Pancreas (tissue), 10 donors: Measurements from ENCODE around the gene TMEM184A. TPM values are rescaled to one million over a fixed set of nuclear protein-coding genes. Genes with fewer than 3 reads are reported as not detected.
A peak's percentile ranks its signal among the peaks of the same experiment; 100 is the strongest.

ENCODE experiments used
- ATAC-seq, 4 donors: fragments of 200-7000 bp; cut with Tn5 transposase; one replicate each; pipeline versions ENCODE4 v1.8.0 to v1.9.1; 2020; ENCODE audit warnings: mild to moderate bottlenecking in 4 of 4, moderate library complexity in 4 of 4
- DNase-seq, 6 donors: peaks; one replicate each; pipeline ENCODE4 v3.0.0-alpha.2; 2020
- FAIRE-seq: peaks from 2 replicates; lab custom pipeline; 2012; peaks lifted over from hg19 to GRCh38; lab: Jason Lieb, UNC
- H3K27ac ChIP-seq, 4 donors: fragments of 200-600 bp; sonication (generic); 1 replicate in 3 of 4; 2 replicates in 1 of 4; pipeline versions ENCODE4 v1.5.0 to v1.8.0; 2020
- H3K27me3 ChIP-seq, 4 donors: fragments of 200-600 bp; one replicate each; pipeline ENCODE4 v1.8.0; 2021
- H3K36me3 ChIP-seq, 3 donors: fragments of 200-600 bp; sonication (generic) in 1 of 3; one replicate each; pipeline versions ENCODE4 v1.5.0 to v1.8.0; 2020 to 2021
- H3K4me1 ChIP-seq, 3 donors: fragments of 200-600 bp; one replicate each; pipeline ENCODE4 v1.8.0; 2021
- H3K4me3 ChIP-seq, 4 donors: fragments of 200-600 bp; sonication (generic) in 2 of 4; one replicate each; pipeline versions ENCODE4 v1.5.0 to v1.8.0; 2020 to 2021
- H3K9me3 ChIP-seq, 4 donors: fragments of 200-600 bp; one replicate each; pipeline ENCODE4 v1.8.0; 2021
- CTCF ChIP-seq, 4 donors: fragments of 200-600 bp; sonication (generic) in 3 of 4; IDR thresholded peaks; one replicate each; pipeline versions ENCODE4 v1.5.0 to v1.8.0; 2021; ENCODE audit warnings: antibody characterized with exemption in 4 of 4
- WGBS, 2 donors: extraction: QIAGEN DNeasy Blood & Tissue Kit; methylation state at CpG; one replicate each; pipeline ENCODE4 v1.1.7; 2013; 5-methylcytosine and 5-hydroxymethylcytosine counted together
- intact Hi-C, 3 donors: fragments of 100-400 bp; cut with DNase I; formaldehyde crosslinking; loops; one replicate each; pipeline versions ENCODE4 v1.11.1 to v1.14.2; 2022
- polyA plus RNA-seq, 2 donors: library from polyadenylated mRNA; stranded (reverse); fragments of 200-250 nt; gene quantifications; one replicate each; pipeline ENCODE4 v1.2.3, GENCODE V29; 2013
- total RNA-seq, 6 donors: library from RNA; stranded (reverse); fragmentation: NEBNext Ultra II Directional in 4 of 6; extraction: Animal tissue kit (Norgen Biotek cat#: 25700) in 4 of 6; gene quantifications; one replicate each; pipeline versions ENCODE4 v1.2.1 to v1.2.4, GENCODE V29; 2021 to 2023
- donor health status: healthy with polysubstance abuse.
- donor health status: DM: no; HTN: no; CAD: no; lungs with moderate emphysema.
- donor health status: DM: no; HTN: no; CAD: no.
- donor health status: control.
- donor health status: control.
- donor health status: Bipolar disorder and iron deficiency.
- donor health status: DM: yes; HTN: yes; CAD: no.
- donor health status: DM: no; HTN: no; CAD: no.
- donor health status: DM: no; HTN: no; CAD: no.
- donor health status: DM: yes; HTN: yes; CAD: no.

TMEM184A gene
- total and polyA plus RNA-seq, 8 donors, result 15.2 to 58.9 (median 25.4) TPM

GRCh38 chr7:1575809-1576208 lies 19.8 kb upstream of the TMEM184A start:
- TF ChIP-seq CTCF (IDR thresholded peaks at IDR 0.05), result no peak
- Histone ChIP-seq H3K27ac (no peak overlapping the region), H3K36me3 (no peaks in the 10 kb centered on the region), H3K27me3 (no peaks in the 10 kb centered on the region), H3K4me1 (peaks cover 4 to 13% (median 7%) of the 10 kb centered on the region in 3 donors), H3K4me3 (no peak overlapping the region), H3K9me3 (no peaks in the 10 kb centered on the region)
- ATAC-seq (no peak), FAIRE-seq (no peak), DNase-seq (no peak)
- intact Hi-C loops, result no loop called here
- WGBS, 2 donors, result 81 to 83% methylated on average over 7 of the region's 7 CpGs

- FAIRE-seq, result no peak
- Histone ChIP-seq H3K27me3 (no peaks in the 10 kb centered on the region), H3K4me1 (peaks cover 10 to 23% (median 11%) of the 10 kb centered on the region in 3 donors), H3K4me3 (no peak overlapping the region), H3K27ac (no peak overlapping the region), H3K9me3 (no peaks in the 10 kb centered on the region), H3K36me3 (no peaks in the 10 kb centered on the region)
- no peak for TF ChIP-seq CTCF (IDR thresholded peaks at IDR 0.05)
- 58 to 65% methylated on average over 7 of the region's 7 CpGs for WGBS, 2 donors
- ATAC-seq, result no peak
- no peak for DNase-seq
- intact Hi-C loops, result no loop called here
Observed at GRCh38 chr7:1572111-1572822, 16.3 kb upstream of the TMEM184A start.

- no peak for FAIRE-seq
- H3K27ac ChIP-seq, result peak within 1 kb of the TSS; percentile 71 to 89 (median 84)
- no peaks in the 10 kb centered on the region for H3K36me3 ChIP-seq
- H3K4me3 ChIP-seq, result peak within 1 kb of the TSS; percentile 69 to 97 (median 91)
- WGBS, 2 donors, result 0% methylated on average over 45 to 95 of the region's 95 CpGs
- ATAC-seq, result peak; percentile 97 to 99 (median 98)
- no peak for TF ChIP-seq CTCF (IDR thresholded peaks at IDR 0.05)
- DNase-seq, result peak; percentile 82 to 97 (median 88)
- no peaks in the 10 kb centered on the region for H3K27me3 ChIP-seq
- no peaks in the 10 kb centered on the region for H3K9me3 ChIP-seq
- intact Hi-C loops, result no loop called here
- H3K4me1 ChIP-seq, result peaks cover 10 to 23% (median 11%) of the 10 kb centered on the region in 3 donors
Observed at GRCh38 chr7:1569833-1570632, 14.0 kb upstream of the TMEM184A start, which contains the start of gene PSMG3. Gene PSMG3, minus strand, starts transcription at chr7:1570032. Its CDS starts 693 bp downstream, at chr7:1569339.

- intact Hi-C loops, result no loop called here
- Histone ChIP-seq H3K27me3 (no peaks in the 10 kb centered on the region), H3K36me3 (no peaks in the 10 kb centered on the region), H3K27ac (peak overlapping the region; percentile 71 to 89 (median 84)), H3K4me1 (peaks cover 10 to 23% (median 11%) of the 10 kb centered on the region in 3 donors), H3K4me3 (peak overlapping the region; percentile 69 to 97 (median 91)), H3K9me3 (no peaks in the 10 kb centered on the region)
- TF ChIP-seq CTCF (IDR thresholded peaks at IDR 0.05), result no peak
- ATAC-seq (peak in 1 of 4 donors; percentile 5), FAIRE-seq (no peak), DNase-seq (no peak)
- WGBS, 2 donors, result 13 to 15% methylated on average over 25 to 27 of the region's 27 CpGs
Observed at GRCh38 chr7:1569440-1569832, 13.4 kb upstream of the TMEM184A start.
